ENCODE data around the gene GFAP. TPM values are rescaled to one million over a fixed set of nuclear protein-coding genes. Genes with fewer than 3 reads are reported as not detected.

GFAP gene
- polyA plus RNA-seq, 1 of the 3 experiments (the other 2 are of a cell fraction) = 0.48 TPM

- H3K4me1 ChIP-seq (ENCODE audit: control insufficient read depth in 1 of 2, insufficient read depth in 2 of 2, low read depth in 1 of 2, low read length in 1 of 2) = no peaks in the 10 kb centered on the region
- no peaks in the 10 kb centered on the region for H3K9me2 ChIP-seq
- WGBS (ENCODE audit: low lambda C conversion rate) = 83% methylated on average over 7 of the region's 7 CpGs
- peaks cover 26% of the 10 kb centered on the region for H4K20me1 ChIP-seq (ENCODE audit: insufficient read depth)
- ChIA-PET CTCF (interaction anchor here (1.0 to 1.2 kb wide), 4 partner anchors 10 to 115 kb away, joined by 3 to 9 read pairs (median 4); partner anchors contain the start of gene EFTUD2), POLR2A (no interaction called here)
- peaks cover 6% of the 10 kb centered on the region for H3F3A ChIP-seq (replicated peaks; ENCODE audit: insufficient read depth)
- H3K9me3 ChIP-seq = no peaks in the 10 kb centered on the region
- H3K9ac ChIP-seq = no peak overlapping the region
- no peak for TF ChIP-seq MAX (IDR thresholded peaks at IDR 0.05; ENCODE audit: low read depth)
- H3K4me2 ChIP-seq = no peak overlapping the region
- H3K79me2 ChIP-seq (ENCODE audit: insufficient read depth) = peaks cover 72% of the 10 kb centered on the region
- peaks cover 38 to 53% of the 10 kb centered on the region in 2 experiments for H3K36me3 ChIP-seq (replicated peaks in 1 of 2; ENCODE audit: control insufficient read depth in 1 of 2, insufficient read depth in 2 of 2, low read length in 1 of 2)
- DNase-seq = no peak
- H3K27me3 ChIP-seq (ENCODE audit: insufficient read depth) = no peaks in the 10 kb centered on the region
- no peak overlapping the region for H3K4me3 ChIP-seq (ENCODE audit: low read depth in 2 of 2, low read length in 1 of 2)
- H2AFZ ChIP-seq (ENCODE audit: low read depth) = no peak overlapping the region
- H3K27ac ChIP-seq (ENCODE audit: low read depth in 2 of 2, low read length in 1 of 2) = no peak overlapping the region
Measured at GRCh38 chr17:44889003-44889402, 26.3 kb downstream of the GFAP start.

GRCh38 chr17:44887971-44888954 lies 27.0 kb downstream of the GFAP start:
- Histone ChIP-seq H3F3A (replicated peaks; ENCODE audit: insufficient read depth) (peaks cover 7% of the 10 kb centered on the region), H2AFZ (ENCODE audit: low read depth) (no peak overlapping the region), H3K4me1 (ENCODE audit: control insufficient read depth in 1 of 2, insufficient read depth in 2 of 2, low read depth in 1 of 2, low read length in 1 of 2) (no peaks in the 10 kb centered on the region), H3K9ac (no peak overlapping the region), H3K4me2 (no peak overlapping the region), H3K79me2 (ENCODE audit: insufficient read depth) (peaks cover 67% of the 10 kb centered on the region), H3K27ac (ENCODE audit: low read depth in 2 of 2, low read length in 1 of 2) (no peak overlapping the region), H3K9me3 (no peaks in the 10 kb centered on the region), H3K27me3 (ENCODE audit: insufficient read depth) (no peaks in the 10 kb centered on the region), H3K9me2 (no peaks in the 10 kb centered on the region), H3K36me3 (replicated peaks in 1 of 2; ENCODE audit: control insufficient read depth in 1 of 2, insufficient read depth in 2 of 2, low read length in 1 of 2) (peaks cover 41 to 55% of the 10 kb centered on the region in 2 experiments), H3K4me3 (ENCODE audit: low read depth in 2 of 2, low read length in 1 of 2) (no peak overlapping the region), H4K20me1 (ENCODE audit: insufficient read depth) (peaks cover 26% of the 10 kb centered on the region)
- ChIA-PET POLR2A (no interaction called here), CTCF (interaction anchor here (0.7 to 2.0 kb wide), 3 partner anchors 10 to 110 kb away, joined by 3 to 16 read pairs (median 4); partner anchors contain the start of gene EFTUD2)
- DNase-seq = no peak
- WGBS (ENCODE audit: low lambda C conversion rate) = 89% methylated on average over 10 of the region's 10 CpGs
- TF ChIP-seq SMC3 (IDR thresholded peaks at IDR 0.05; ENCODE audit: low read depth, low read length) (no peak), USF1 (IDR thresholded peaks at IDR 0.05; ENCODE audit: borderline replicate concordance, low read depth) (no peak), EZH2phosphoT487 (IDR thresholded peaks at IDR 0.05; ENCODE audit: borderline replicate concordance, low read depth) (no peak), YY1 (IDR thresholded peaks at IDR 0.05; ENCODE audit: low read depth) (no peak), USF2 (IDR thresholded peaks at IDR 0.05; ENCODE audit: borderline replicate concordance, low read depth, low read length) (no peak), MXI1 (IDR thresholded peaks at IDR 0.05; ENCODE audit: low read depth, low read length) (no peak), RXRA (IDR thresholded peaks at IDR 0.05; ENCODE audit: borderline replicate concordance, low read depth) (no peak), NRF1 (IDR thresholded peaks at IDR 0.05; ENCODE audit: low read depth, low read length) (no peak), NFIC (IDR thresholded peaks at IDR 0.05; ENCODE audit: borderline replicate concordance) (no peak), JUND (IDR thresholded peaks at IDR 0.05) (no peak), IRF3 (IDR thresholded peaks at IDR 0.05; ENCODE audit: low read depth, low read length) (no peak), RFX5 (IDR thresholded peaks at IDR 0.05; ENCODE audit: low read length) (no peak), SIN3A (IDR thresholded peaks at IDR 0.05; ENCODE audit: borderline replicate concordance, low read depth, low read length) (no peak), REST (IDR thresholded peaks at IDR 0.05; ENCODE audit: low read depth, low read length) (no peak), TCF12 (IDR thresholded peaks at IDR 0.05) (no peak), MAX (IDR thresholded peaks at IDR 0.05; ENCODE audit: low read depth) (no peak), TEAD4 (IDR thresholded peaks at IDR 0.05; ENCODE audit: borderline replicate concordance, insufficient read depth) (no peak), GABPA (IDR thresholded peaks at IDR 0.05; ENCODE audit: low read depth) (no peak)

Data from SK-N-SH (cell line).